HepG2 (cell line): ENCODE data around the gene ECD. TPM values are rescaled to one million over a fixed set of nuclear protein-coding genes. Genes with fewer than 3 reads are reported as not detected.
A peak's percentile ranks its signal among the peaks of the same experiment; 100 is the strongest.

Experiments used
- ARNT2 ChIP-seq: sonication (generic); formaldehyde crosslinking; IDR thresholded peaks from 2 replicates; pipeline ENCODE4 v1.8.0; 2022; ENCODE audit warnings: mild to moderate bottlenecking, low read depth, missing genetic modification reagents, moderate library complexity
- ATAD3A ChIP-seq: sonication (generic); formaldehyde crosslinking; IDR thresholded peaks from 2 replicates; pipeline ENCODE4 v1.4.0; 2020; ENCODE audit warnings: missing genetic modification reagents
- ESRRA ChIP-seq: sonication (generic); formaldehyde crosslinking; IDR thresholded peaks from 2 replicates; pipeline ENCODE4 v1.5.1; 2020; ENCODE audit warnings: mild to moderate bottlenecking, low read depth, missing genetic modification reagents
- GMEB2 ChIP-seq: IDR thresholded peaks from 2 replicates; pipeline ENCODE4 v1.6.1; 2016; ENCODE audit warnings: missing biosample characterization, missing genetic modification reagents, low read depth
- MAF1 ChIP-seq: sonication (generic); formaldehyde crosslinking; IDR thresholded peaks from 2 replicates; pipeline ENCODE4 v1.5.0; 2020; ENCODE audit warnings: missing genetic modification reagents, borderline replicate concordance
- POLR2AphosphoS2 ChIP-seq: IDR thresholded peaks from 2 replicates; pipeline ENCODE4 v1.6.1; 2011; ENCODE audit warnings: low read depth, low read length, improper control_type of control experiment
- PRMT3 ChIP-seq: sonication (generic); formaldehyde crosslinking; IDR thresholded peaks from 2 replicates; pipeline ENCODE4 v1.8.1; 2022; ENCODE audit warnings: low read depth, mild to moderate bottlenecking, moderate library complexity, missing genetic modification reagents, borderline replicate concordance
- PRPF4 ChIP-seq: fragments of 200-400 bp; formaldehyde crosslinking; IDR thresholded peaks from 2 replicates; pipeline ENCODE4 v1.6.1; 2016; ENCODE audit warnings: low read length, low read depth; ENCODE audit not compliant: poor library complexity, severe bottlenecking
- SPEN ChIP-seq: sonication (generic); formaldehyde crosslinking; IDR thresholded peaks from 2 replicates; pipeline ENCODE4 v1.5.1; 2020; ENCODE audit warnings: low read depth, mild to moderate bottlenecking, missing genetic modification reagents
- TCF12 ChIP-seq, 2 experiments: fragments of 450-650 bp in 1 of 2; sonication (generic) in 1 of 2; formaldehyde crosslinking in 1 of 2; IDR thresholded peaks; 2 replicates each; pipeline versions ENCODE4 v1.6.1 to v1.8.0; 2017 to 2022; ENCODE audit warnings: antibody characterized with exemption in 1 of 2, mild to moderate bottlenecking in 1 of 2, missing genetic modification reagents in 1 of 2, moderate library complexity in 1 of 2
- THAP9 ChIP-seq: sonication (generic); formaldehyde crosslinking; IDR thresholded peaks from 2 replicates; pipeline ENCODE4; 2020; ENCODE audit warnings: missing genetic modification reagents, mild to moderate bottlenecking, borderline replicate concordance
- TIGD3 ChIP-seq: sonication (generic); formaldehyde crosslinking; IDR thresholded peaks from 2 replicates; pipeline ENCODE4 v1.5.1; 2020; ENCODE audit warnings: mild to moderate bottlenecking, missing genetic modification reagents, borderline replicate concordance
- U2AF1 ChIP-seq: fragments of 200-400 bp; formaldehyde crosslinking; optimal IDR thresholded peaks from 2 replicates; pipeline ENCODE3; 2017; ENCODE audit warnings: mild to moderate bottlenecking, low read depth, low read length
- ZFP37 ChIP-seq: sonication (generic); formaldehyde crosslinking; IDR thresholded peaks from 2 replicates; pipeline ENCODE4 v1.4.0; 2020; ENCODE audit warnings: missing genetic modification reagents, borderline replicate concordance
- ZNF652 ChIP-seq: IDR thresholded peaks from 2 replicates; pipeline ENCODE4 v1.6.1; 2016; ENCODE audit warnings: low read depth, borderline replicate concordance
- polyA plus RNA-seq, 8 experiments: library from polyadenylated mRNA; depleted of rRNA in 3 of 8; stranded (reverse) in 7 of 8; unstranded in 1 of 8; fragments of >200 nt; fragmentation: Illumina TruSeq in 4 of 8; extraction: Trizol in 4 of 8; gene quantifications; 2 replicates each; pipeline versions ENCODE4 v1.2.1 to v1.2.3, GENCODE V29; 2011 to 2016; ENCODE audit warnings: low read depth in 4 of 8, missing spikeins in 1 of 8, mixed read lengths in 1 of 8; ENCODE audit not compliant: insufficient read depth in 1 of 8
- total RNA-seq, 5 experiments: library from RNA; depleted of rRNA; stranded (reverse); fragments of >200 nt; fragmentation: Illumina TruSeq; extraction: Trizol; gene quantifications; 2 replicates each; pipeline ENCODE4 v1.2.3, GENCODE V29; 2016; ENCODE audit warnings: low read depth in 1 of 5

Gene ECD
- total and polyA plus RNA-seq, 2 of the 13 experiments (the other 11 are each of a cell fraction or from before 2014, with no cell fraction given), result 21.5 to 27.6 TPM

GRCh38 chr10:73096449-73097304 lies 71.1 kb downstream of the ECD start, which contains the start of gene P4HA1 (continued):
- peak; percentile 46; the same call in 1 of the 2 replicates for TF ChIP-seq ESRRA (CRISPR knock-in tag)
- no peak for TF ChIP-seq PRPF4
- TF ChIP-seq THAP9 (CRISPR knock-in tag), result peak; percentile 89; the same call in 1 of the 2 replicates
- TF ChIP-seq TIGD3 (CRISPR knock-in tag), result peak; percentile 83; the same call in 1 of the 2 replicates
- TF ChIP-seq TCF12 (IDR thresholded peaks at IDR 0.05), result no peak
- TF ChIP-seq TCF12 (CRISPR knock-in tag; IDR thresholded peaks at IDR 0.05), result peak; percentile 89
- no peak; the same call in 1 of the 2 replicates for TF ChIP-seq ZNF652
- peak; percentile 79; the same call in 1 of the 2 replicates for TF ChIP-seq PRMT3 (CRISPR knock-in tag)
- TF ChIP-seq ATAD3A, result no peak; the same call in 1 of the 2 replicates
- 0 out of 2 replicates have a peak, but pooled peaks have one; percentile 25 for TF ChIP-seq ZFP37 (CRISPR knock-in tag)
- TF ChIP-seq MAF1 (CRISPR knock-in tag), result peak; percentile 89; the same call in 1 of the 2 replicates
- TF ChIP-seq POLR2AphosphoS2, result no peak
- TF ChIP-seq SPEN (CRISPR knock-in tag), result peak; percentile 89
- peak; percentile 51 for TF ChIP-seq U2AF1
- no peak for TF ChIP-seq GMEB2 (CRISPR knock-in tag)
- peak; percentile 91 for TF ChIP-seq ARNT2 (CRISPR knock-in tag)
